Measurements from ENCODE around the gene SRSF8.
"Not testable (repeated sequence)": the region's sequence is repeated elsewhere in the genome, so short reads cannot be mapped to it uniquely, and the experiment has no call there.

Gene SRSF8

GRCh38 chr11:95066716-95067038 lies at the start of gene SRSF8:
TSS of gene SRSF8 (plus strand) at chr11:95066919. CDS start at chr11:95067227, 308 bp downstream.
- peak within 1 kb of the TSS; percentile 81 for H3K4me3 ChIP-seq (ENCODE audit: low read length)
- TF ChIP-seq ZNF274 (IDR thresholded peaks at IDR 0.05; ENCODE audit: low read depth, low read length): no peak

GRCh38 chr11:95021468-95021867 lies 45.3 kb upstream of the SRSF8 start:
- H3K4me3 ChIP-seq (ENCODE audit: low read length): not testable (repeated sequence)

GRCh38 chr11:95024958-95025357 lies 41.8 kb upstream of the SRSF8 start, which contains the start of gene KDM4E:
TSS of gene KDM4E (plus strand) at chr11:95025258. CDS start at chr11:95025558, 300 bp downstream.
- TF ChIP-seq ZNF274 (IDR thresholded peaks at IDR 0.05; ENCODE audit: low read depth, low read length): no peak

GRCh38 chr11:95025594-95025993 lies 41.1 kb upstream of the SRSF8 start:
- H3K4me3 ChIP-seq (ENCODE audit: low read length): not testable (repeated sequence)

More at GRCh38 chr11:95024958-95025357, 41.8 kb upstream of the SRSF8 start, which contains the start of gene KDM4E:
- H3K4me3 ChIP-seq (ENCODE audit: low read length): no peak within 1 kb of the TSS

GRCh38 chr11:95028357-95028756 lies 38.4 kb upstream of the SRSF8 start:
- TF ChIP-seq ZNF274 (IDR thresholded peaks at IDR 0.05; ENCODE audit: low read depth, low read length): no peak
- no peak overlapping the region for H3K4me3 ChIP-seq (ENCODE audit: low read length)

GRCh38 chr11:95033051-95033450 lies 33.7 kb upstream of the SRSF8 start:
- no peak for TF ChIP-seq ZNF274 (IDR thresholded peaks at IDR 0.05; ENCODE audit: low read depth, low read length)
- no peak overlapping the region for H3K4me3 ChIP-seq (ENCODE audit: low read length)

GRCh38 chr11:95035316-95035715 lies 31.4 kb upstream of the SRSF8 start:
- H3K4me3 ChIP-seq (ENCODE audit: low read length): no peak overlapping the region
- no peak for TF ChIP-seq ZNF274 (IDR thresholded peaks at IDR 0.05; ENCODE audit: low read depth, low read length)

- H3K4me3 ChIP-seq (ENCODE audit: low read length): peak overlapping the region; percentile 59; the same call in 1 of the 2 replicates
These were observed 29.2 kb upstream of the SRSF8 start for GRCh38 chr11:95037356-95038035.

- no peak for TF ChIP-seq ZNF274 (IDR thresholded peaks at IDR 0.05; ENCODE audit: low read depth, low read length)
- no peak overlapping the region for H3K4me3 ChIP-seq (ENCODE audit: low read length)
These were observed 24.5 kb upstream of the SRSF8 start for GRCh38 chr11:95042239-95042638.

- TF ChIP-seq ZNF274 (IDR thresholded peaks at IDR 0.05; ENCODE audit: low read depth, low read length): no peak
- no peak overlapping the region for H3K4me3 ChIP-seq (ENCODE audit: low read length)
These were observed 23.8 kb upstream of the SRSF8 start for GRCh38 chr11:95042906-95043305.

- H3K4me3 ChIP-seq (ENCODE audit: low read length): no peak overlapping the region
- TF ChIP-seq ZNF274 (IDR thresholded peaks at IDR 0.05; ENCODE audit: low read depth, low read length): no peak
These were observed 22.7 kb upstream of the SRSF8 start for GRCh38 chr11:95044010-95044409.

- no peak for TF ChIP-seq ZNF274 (IDR thresholded peaks at IDR 0.05; ENCODE audit: low read depth, low read length)
- no peak overlapping the region for H3K4me3 ChIP-seq (ENCODE audit: low read length)
These were observed 20.9 kb upstream of the SRSF8 start for GRCh38 chr11:95045812-95046211.

GRCh38 chr11:95049122-95049521 lies 17.6 kb upstream of the SRSF8 start, which contains the start of gene KDM4F:
TSS of gene KDM4F (plus strand) at chr11:95049422.
- not testable (repeated sequence) for H3K4me3 ChIP-seq (ENCODE audit: low read length)

GRCh38 chr11:95050595-95051202 lies 16.0 kb upstream of the SRSF8 start:
- H3K4me3 ChIP-seq (ENCODE audit: low read length): no peak overlapping the region
- no peak for TF ChIP-seq ZNF274 (IDR thresholded peaks at IDR 0.05; ENCODE audit: low read depth, low read length)

GRCh38 chr11:95054356-95054755 lies 12.4 kb upstream of the SRSF8 start:
- TF ChIP-seq ZNF274 (IDR thresholded peaks at IDR 0.05; ENCODE audit: low read depth, low read length): no peak
- H3K4me3 ChIP-seq (ENCODE audit: low read length): no peak overlapping the region

Data from GM08714 (cell line).